Loucy (cell line): ENCODE measurements around the gene FOXP1.

Source experiments
- H2AFZ ChIP-seq: fragments of 200-600 bp; sonication (generic); 2 replicates; pipeline ENCODE4 v1.6.0; 2016; ENCODE audit warnings: antibody characterized with exemption, mild to moderate bottlenecking, low read length, moderate library complexity
- H3F3A ChIP-seq: fragments of 200-600 bp; 2 replicates; pipeline ENCODE4 v1.6.0; 2016; ENCODE audit warnings: antibody characterized with exemption, low read depth, mild to moderate bottlenecking
- H3K27me3 ChIP-seq: fragments of 200-600 bp; sonication (generic); 2 replicates; pipeline ENCODE4 v1.6.1; 2014; ENCODE audit warnings: low read length, mild to moderate bottlenecking; ENCODE audit not compliant: insufficient read depth, poor library complexity, severe bottlenecking
- H3K36me3 ChIP-seq: fragments of 200-600 bp; sonication (generic); 2 replicates; pipeline ENCODE4 v1.6.1; 2016; ENCODE audit warnings: low read length; ENCODE audit not compliant: insufficient read depth
- H3K4me1 ChIP-seq: fragments of 200-600 bp; sonication (generic); 2 replicates; pipeline ENCODE4 v1.5.1; 2014; ENCODE audit warnings: low read length, mild to moderate bottlenecking; ENCODE audit not compliant: insufficient read depth, poor library complexity, severe bottlenecking
- H3K4me2 ChIP-seq: fragments of 200-600 bp; sonication (generic); 2 replicates; pipeline ENCODE4 v1.6.0; 2014; ENCODE audit warnings: antibody characterized with exemption, low read length, low read depth, mild to moderate bottlenecking; ENCODE audit not compliant: poor library complexity, severe bottlenecking
- H3K4me3 ChIP-seq: fragments of 200-600 bp; sonication (generic); 2 replicates; pipeline ENCODE4 v1.5.1; 2014; ENCODE audit warnings: low read length, mild to moderate bottlenecking, mixed read lengths; ENCODE audit not compliant: poor library complexity, severe bottlenecking
- H3K79me2 ChIP-seq: fragments of 200-600 bp; sonication (generic); 2 replicates; pipeline ENCODE4 v1.6.1; 2014; ENCODE audit warnings: low read length; ENCODE audit not compliant: insufficient read depth
- H3K9ac ChIP-seq: fragments of 200-600 bp; sonication (generic); 2 replicates; pipeline ENCODE4 v1.6.0; 2014; ENCODE audit warnings: mild to moderate bottlenecking, low read depth, low read length, moderate library complexity; ENCODE audit not compliant: poor library complexity, severe bottlenecking
- H3K9me2 ChIP-seq: fragments of 200-600 bp; sonication (generic); replicated peaks from 2 replicates; pipeline ENCODE4 v1.6.1; 2016; ENCODE audit warnings: low read depth, low read length, mixed read lengths
- H3K9me3 ChIP-seq: fragments of 200-600 bp; sonication (generic); 2 replicates; pipeline ENCODE4 v1.6.1; 2014; ENCODE audit warnings: mild to moderate bottlenecking, antibody characterized with exemption, low read length, low read depth; ENCODE audit not compliant: insufficient read depth
- H4K20me1 ChIP-seq: fragments of 200-600 bp; sonication (generic); 2 replicates; pipeline ENCODE4 v1.6.0; 2014; ENCODE audit warnings: antibody characterized with exemption, low read length, mild to moderate bottlenecking; ENCODE audit not compliant: insufficient read depth, poor library complexity, severe bottlenecking
- EZH2phosphoT487 ChIP-seq: fragments of 200-600 bp; IDR thresholded peaks from 2 replicates; pipeline ENCODE4 v1.6.1; 2018; ENCODE audit warnings: antibody characterized with exemption, mild to moderate bottlenecking, moderate library complexity, borderline replicate concordance
- TF ChIP-seq, protein P1 (sequence below): fragments of 200-600 bp; sonication (generic); conservative IDR thresholded peaks from 2 replicates; pipeline ENCODE4 v1.5.1; 2014; ENCODE audit warnings: mild to moderate bottlenecking, antibody characterized with exemption, low read length

The FOXP1 gene

GRCh38 chr3:71564361-71564760, 19.2 kb downstream of the FOXP1 start:
- TF ChIP-seq, protein P1, sequence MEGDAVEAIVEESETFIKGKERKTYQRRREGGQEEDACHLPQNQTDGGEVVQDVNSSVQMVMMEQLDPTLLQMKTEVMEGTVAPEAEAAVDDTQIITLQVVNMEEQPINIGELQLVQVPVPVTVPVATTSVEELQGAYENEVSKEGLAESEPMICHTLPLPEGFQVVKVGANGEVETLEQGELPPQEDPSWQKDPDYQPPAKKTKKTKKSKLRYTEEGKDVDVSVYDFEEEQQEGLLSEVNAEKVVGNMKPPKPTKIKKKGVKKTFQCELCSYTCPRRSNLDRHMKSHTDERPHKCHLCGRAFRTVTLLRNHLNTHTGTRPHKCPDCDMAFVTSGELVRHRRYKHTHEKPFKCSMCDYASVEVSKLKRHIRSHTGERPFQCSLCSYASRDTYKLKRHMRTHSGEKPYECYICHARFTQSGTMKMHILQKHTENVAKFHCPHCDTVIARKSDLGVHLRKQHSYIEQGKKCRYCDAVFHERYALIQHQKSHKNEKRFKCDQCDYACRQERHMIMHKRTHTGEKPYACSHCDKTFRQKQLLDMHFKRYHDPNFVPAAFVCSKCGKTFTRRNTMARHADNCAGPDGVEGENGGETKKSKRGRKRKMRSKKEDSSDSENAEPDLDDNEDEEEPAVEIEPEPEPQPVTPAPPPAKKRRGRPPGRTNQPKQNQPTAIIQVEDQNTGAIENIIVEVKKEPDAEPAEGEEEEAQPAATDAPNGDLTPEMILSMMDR: no peak
- no peak for TF ChIP-seq EZH2phosphoT487
- Histone ChIP-seq H3K9ac (no peak overlapping the region), H2AFZ (no peak overlapping the region), H3K79me2 (peaks cover 84% of the 10 kb centered on the region), H3K4me1 (peaks cover 21% of the 10 kb centered on the region), H4K20me1 (peaks cover 4% of the 10 kb centered on the region), H3K27me3 (no peaks in the 10 kb centered on the region), H3K36me3 (peaks cover 25% of the 10 kb centered on the region; the same call in 1 of the 2 replicates), H3F3A (no peaks in the 10 kb centered on the region), H3K4me3 (no peak overlapping the region), H3K4me2 (no peak overlapping the region), H3K9me2 (no peaks in the 10 kb centered on the region), H3K9me3 (no peaks in the 10 kb centered on the region)

DNA sequence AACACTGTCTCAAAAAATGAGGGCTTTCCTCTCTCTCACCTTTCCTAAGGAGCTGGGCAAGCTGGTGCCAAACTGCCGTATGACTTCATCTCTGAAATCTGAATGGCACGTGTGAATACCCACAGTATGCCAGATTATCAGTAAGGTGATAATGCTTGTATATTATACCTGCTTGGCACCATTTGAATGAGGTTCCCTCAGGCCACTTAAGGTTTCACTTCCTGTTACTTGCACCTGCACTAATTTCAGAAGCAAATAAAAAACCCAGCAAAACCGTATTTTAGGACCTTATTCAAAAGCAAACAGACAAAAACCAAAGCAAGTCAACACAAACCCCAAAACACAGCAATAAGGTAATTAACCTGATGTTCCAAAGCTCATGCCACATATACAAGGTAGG, 19.7 kb downstream of the FOXP1 start:
- no peak overlapping the region for H2AFZ ChIP-seq
- no peaks in the 10 kb centered on the region for H3F3A ChIP-seq
- H3K79me2 ChIP-seq: peaks cover 85% of the 10 kb centered on the region
- TF ChIP-seq, protein P1: no peak
- no peak for TF ChIP-seq EZH2phosphoT487
- peaks cover 4% of the 10 kb centered on the region for H4K20me1 ChIP-seq
- no peak overlapping the region for H3K4me3 ChIP-seq
- no peaks in the 10 kb centered on the region for H3K9me2 ChIP-seq
- H3K9me3 ChIP-seq: no peaks in the 10 kb centered on the region
- H3K27me3 ChIP-seq: no peaks in the 10 kb centered on the region
- no peak overlapping the region for H3K4me2 ChIP-seq
- H3K36me3 ChIP-seq: peaks cover 25% of the 10 kb centered on the region; the same call in 1 of the 2 replicates
- peaks cover 21% of the 10 kb centered on the region for H3K4me1 ChIP-seq
- H3K9ac ChIP-seq: no peak overlapping the region

DNA sequence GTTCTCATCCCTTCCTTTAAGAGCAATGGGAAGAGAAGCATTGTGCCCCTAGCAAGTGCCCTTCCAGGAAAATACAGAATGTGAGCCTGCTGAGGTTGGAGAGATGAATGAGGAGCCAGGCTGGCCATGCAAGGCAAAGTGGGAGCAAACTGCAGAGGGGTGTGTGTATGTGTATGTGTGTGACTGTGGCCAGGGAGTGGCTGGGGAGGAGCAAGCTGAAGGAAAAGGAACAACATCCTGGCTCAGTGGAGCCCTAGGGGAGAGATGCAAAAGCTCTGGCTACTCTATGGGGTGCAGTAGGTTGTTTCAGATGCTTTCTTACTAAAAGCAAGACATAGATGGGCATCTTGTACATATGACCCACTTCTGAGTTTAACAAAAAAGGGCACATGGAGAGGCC, 20.6 kb downstream of the FOXP1 start:
- TF ChIP-seq, protein P1: no peak
- no peak for TF ChIP-seq EZH2phosphoT487
- Histone ChIP-seq H3F3A (no peaks in the 10 kb centered on the region), H4K20me1 (peaks cover 4% of the 10 kb centered on the region), H3K79me2 (peaks cover 85% of the 10 kb centered on the region), H3K9me3 (no peaks in the 10 kb centered on the region), H3K9me2 (no peaks in the 10 kb centered on the region), H3K4me3 (no peak overlapping the region), H3K4me1 (peaks cover 15% of the 10 kb centered on the region), H2AFZ (no peak overlapping the region), H3K9ac (no peak overlapping the region), H3K4me2 (no peak overlapping the region), H3K27me3 (no peaks in the 10 kb centered on the region), H3K36me3 (peaks cover 25% of the 10 kb centered on the region; the same call in 1 of the 2 replicates)
